ENCODE measurements around the gene TRPM4.

Gene TRPM4

GRCh38 chr19:49152119-49152550, 5.5 kb upstream of the TRPM4 start:
- no peak overlapping the region for H3K27ac ChIP-seq (ENCODE audit: low read depth, low read length)
- H3K4me3 ChIP-seq (ENCODE audit: low read depth, low read length) = peak overlapping the region; percentile 47
- H3K9ac ChIP-seq (ENCODE audit: low read length) = no peak overlapping the region
- no peaks in the 10 kb centered on the region for H3K9me3 ChIP-seq (ENCODE audit: control insufficient read depth, insufficient read depth, low read depth, low read length)
- peaks cover 40% of the 10 kb centered on the region for H3K27me3 ChIP-seq (ENCODE audit: control insufficient read depth, insufficient read depth, low read length)
- H3K4me1 ChIP-seq (ENCODE audit: control insufficient read depth, insufficient read depth, low read length) = peaks cover 31% of the 10 kb centered on the region
- no peaks in the 10 kb centered on the region for H3K36me3 ChIP-seq (ENCODE audit: control insufficient read depth, insufficient read depth, low read length)

- peaks cover 29% of the 10 kb centered on the region for H3K4me1 ChIP-seq (ENCODE audit: control insufficient read depth, insufficient read depth, low read length)
- H3K36me3 ChIP-seq (ENCODE audit: control insufficient read depth, insufficient read depth, low read length) = no peaks in the 10 kb centered on the region
- no peak overlapping the region for H3K4me3 ChIP-seq (ENCODE audit: low read depth, low read length)
- H3K9me3 ChIP-seq (ENCODE audit: control insufficient read depth, insufficient read depth, low read depth, low read length) = no peaks in the 10 kb centered on the region
- H3K27me3 ChIP-seq (ENCODE audit: control insufficient read depth, insufficient read depth, low read length) = peaks cover 49% of the 10 kb centered on the region
- no peak overlapping the region for H3K27ac ChIP-seq (ENCODE audit: low read depth, low read length)
- no peak overlapping the region for H3K9ac ChIP-seq (ENCODE audit: low read length)
Measured at GRCh38 chr19:49153167-49153809, 4.3 kb upstream of the TRPM4 start.

- H3K4me1 ChIP-seq (ENCODE audit: control insufficient read depth, insufficient read depth, low read length) = peaks cover 25% of the 10 kb centered on the region
- H3K36me3 ChIP-seq (ENCODE audit: control insufficient read depth, insufficient read depth, low read length) = no peaks in the 10 kb centered on the region
- H3K4me3 ChIP-seq (ENCODE audit: low read depth, low read length) = no peak overlapping the region
- H3K9ac ChIP-seq (ENCODE audit: low read length) = no peak overlapping the region
- H3K27me3 ChIP-seq (ENCODE audit: control insufficient read depth, insufficient read depth, low read length) = peaks cover 53% of the 10 kb centered on the region
- H3K9me3 ChIP-seq (ENCODE audit: control insufficient read depth, insufficient read depth, low read depth, low read length) = no peaks in the 10 kb centered on the region
- no peak overlapping the region for H3K27ac ChIP-seq (ENCODE audit: low read depth, low read length)
Measured at GRCh38 chr19:49154279-49154678, 3.3 kb upstream of the TRPM4 start.

- Histone ChIP-seq H3K4me1 (ENCODE audit: control insufficient read depth, insufficient read depth, low read length) (peaks cover 25% of the 10 kb centered on the region), H3K36me3 (ENCODE audit: control insufficient read depth, insufficient read depth, low read length) (no peaks in the 10 kb centered on the region), H3K27ac (ENCODE audit: low read depth, low read length) (no peak within 1 kb of the TSS), H3K27me3 (ENCODE audit: control insufficient read depth, insufficient read depth, low read length) (peaks cover 53% of the 10 kb centered on the region), H3K9ac (ENCODE audit: low read length) (no peak within 1 kb of the TSS), H3K9me3 (ENCODE audit: control insufficient read depth, insufficient read depth, low read depth, low read length) (no peaks in the 10 kb centered on the region), H3K4me3 (ENCODE audit: low read depth, low read length) (peak within 1 kb of the TSS; percentile 22; the same call in 1 of the 2 replicates)
Measured at GRCh38 chr19:49155005-49155819, 2.4 kb upstream of the TRPM4 start, which contains the start of gene HRC. Gene HRC, minus strand, starts transcription at chr19:49155396. Its CDS starts 159 bp downstream, at chr19:49155237.

- no peak overlapping the region for H3K9ac ChIP-seq (ENCODE audit: low read length)
- no peaks in the 10 kb centered on the region for H3K9me3 ChIP-seq (ENCODE audit: control insufficient read depth, insufficient read depth, low read depth, low read length)
- peaks cover 25% of the 10 kb centered on the region for H3K4me1 ChIP-seq (ENCODE audit: control insufficient read depth, insufficient read depth, low read length)
- no peaks in the 10 kb centered on the region for H3K36me3 ChIP-seq (ENCODE audit: control insufficient read depth, insufficient read depth, low read length)
- peak overlapping the region; percentile 22; the same call in 1 of the 2 replicates for H3K4me3 ChIP-seq (ENCODE audit: low read depth, low read length)
- peaks cover 53% of the 10 kb centered on the region for H3K27me3 ChIP-seq (ENCODE audit: control insufficient read depth, insufficient read depth, low read length)
- H3K27ac ChIP-seq (ENCODE audit: low read depth, low read length) = no peak overlapping the region
Measured at GRCh38 chr19:49155820-49156346, 1.7 kb upstream of the TRPM4 start.

GRCh38 chr19:49160450-49161189, 3.0 kb downstream of the TRPM4 start:
- Histone ChIP-seq H3K27me3 (ENCODE audit: control insufficient read depth, insufficient read depth, low read length) (peaks cover 38% of the 10 kb centered on the region), H3K9ac (ENCODE audit: low read length) (no peak overlapping the region), H3K27ac (ENCODE audit: low read depth, low read length) (no peak overlapping the region), H3K4me3 (ENCODE audit: low read depth, low read length) (no peak overlapping the region), H3K4me1 (ENCODE audit: control insufficient read depth, insufficient read depth, low read length) (peaks cover 18% of the 10 kb centered on the region), H3K36me3 (ENCODE audit: control insufficient read depth, insufficient read depth, low read length) (no peaks in the 10 kb centered on the region), H3K9me3 (ENCODE audit: control insufficient read depth, insufficient read depth, low read depth, low read length) (no peaks in the 10 kb centered on the region)

GRCh38 chr19:49161987-49162386, 4.4 kb downstream of the TRPM4 start:
- Histone ChIP-seq H3K27ac (ENCODE audit: low read depth, low read length) (no peak overlapping the region), H3K4me1 (ENCODE audit: control insufficient read depth, insufficient read depth, low read length) (peaks cover 14% of the 10 kb centered on the region), H3K9me3 (ENCODE audit: control insufficient read depth, insufficient read depth, low read depth, low read length) (no peaks in the 10 kb centered on the region), H3K9ac (ENCODE audit: low read length) (no peak overlapping the region), H3K27me3 (ENCODE audit: control insufficient read depth, insufficient read depth, low read length) (peaks cover 41% of the 10 kb centered on the region), H3K4me3 (ENCODE audit: low read depth, low read length) (no peak overlapping the region), H3K36me3 (ENCODE audit: control insufficient read depth, insufficient read depth, low read length) (no peaks in the 10 kb centered on the region)

- H3K36me3 ChIP-seq (ENCODE audit: control insufficient read depth, insufficient read depth, low read length) = no peaks in the 10 kb centered on the region
- H3K9ac ChIP-seq (ENCODE audit: low read length) = no peak overlapping the region
- no peak overlapping the region for H3K27ac ChIP-seq (ENCODE audit: low read depth, low read length)
- peak overlapping the region; percentile 50; the same call in 1 of the 2 replicates for H3K4me3 ChIP-seq (ENCODE audit: low read depth, low read length)
- H3K9me3 ChIP-seq (ENCODE audit: control insufficient read depth, insufficient read depth, low read depth, low read length) = no peaks in the 10 kb centered on the region
- peaks cover 10% of the 10 kb centered on the region for H3K4me1 ChIP-seq (ENCODE audit: control insufficient read depth, insufficient read depth, low read length)
- peaks cover 26% of the 10 kb centered on the region for H3K27me3 ChIP-seq (ENCODE audit: control insufficient read depth, insufficient read depth, low read length)
Measured at GRCh38 chr19:49165111-49165750, 7.6 kb downstream of the TRPM4 start.

- H3K9me3 ChIP-seq (ENCODE audit: control insufficient read depth, insufficient read depth, low read depth, low read length) = no peaks in the 10 kb centered on the region
- H3K36me3 ChIP-seq (ENCODE audit: control insufficient read depth, insufficient read depth, low read length) = no peaks in the 10 kb centered on the region
- H3K4me3 ChIP-seq (ENCODE audit: low read depth, low read length) = peak overlapping the region; percentile 50; the same call in 1 of the 2 replicates
- peaks cover 26% of the 10 kb centered on the region for H3K27me3 ChIP-seq (ENCODE audit: control insufficient read depth, insufficient read depth, low read length)
- peaks cover 10% of the 10 kb centered on the region for H3K4me1 ChIP-seq (ENCODE audit: control insufficient read depth, insufficient read depth, low read length)
- H3K27ac ChIP-seq (ENCODE audit: low read depth, low read length) = no peak overlapping the region
- no peak overlapping the region for H3K9ac ChIP-seq (ENCODE audit: low read length)
Measured at GRCh38 chr19:49165865-49166301, 8.3 kb downstream of the TRPM4 start.

- no peak overlapping the region for H3K9ac ChIP-seq (ENCODE audit: low read length)
- no peaks in the 10 kb centered on the region; the same call in 1 of the 2 replicates for H3K36me3 ChIP-seq (ENCODE audit: control insufficient read depth, insufficient read depth, low read length)
- peaks cover 10% of the 10 kb centered on the region for H3K4me1 ChIP-seq (ENCODE audit: control insufficient read depth, insufficient read depth, low read length)
- peaks cover 26% of the 10 kb centered on the region for H3K27me3 ChIP-seq (ENCODE audit: control insufficient read depth, insufficient read depth, low read length)
- H3K9me3 ChIP-seq (ENCODE audit: control insufficient read depth, insufficient read depth, low read depth, low read length) = no peaks in the 10 kb centered on the region
- H3K4me3 ChIP-seq (ENCODE audit: low read depth, low read length) = no peak overlapping the region
- H3K27ac ChIP-seq (ENCODE audit: low read depth, low read length) = no peak overlapping the region
Measured at GRCh38 chr19:49167857-49168409, 10.3 kb downstream of the TRPM4 start.

Measured in HUES6 (cell line).